ENCODE results near the gene GIT1. TPM values are rescaled to one million over a fixed set of nuclear protein-coding genes. Genes with fewer than 3 reads are reported as not detected.

The GIT1 gene
- total RNA-seq, 1 experiment from 2014 or later: 24.2 TPM

- H3K9ac ChIP-seq (ENCODE audit: low read length): no peak overlapping the region
- H3K27ac ChIP-seq (ENCODE audit: low read length): no peak overlapping the region
- H3K27me3 ChIP-seq (ENCODE audit: low read length): no peaks in the 10 kb centered on the region
- H3K9me3 ChIP-seq (ENCODE audit: low read length): no peaks in the 10 kb centered on the region
- ChIA-PET POLR2A (ENCODE audit: unreplicated experiment) (no interaction called here), CTCF (no interaction called here)
- DNase-seq (no peak), ATAC-seq (no peak)
- H3K4me3 ChIP-seq (ENCODE audit: low read length): no peak overlapping the region
- no peak overlapping the region for H3K4me2 ChIP-seq (ENCODE audit: low read length)
- intact Hi-C loops (cut with micrococcal nuclease): no loop called here
- H2AFZ ChIP-seq (ENCODE audit: low read length): no peak overlapping the region
- BruUV-seq (replicated peaks): no TSS peak
- H3K9me2 ChIP-seq (replicated peaks; ENCODE audit: low read length): no peaks in the 10 kb centered on the region
- TF ChIP-seq CTCF (conservative IDR thresholded peaks at IDR 0.05; ENCODE audit: low read depth, low read length) (peak; percentile 34; the same call in 1 of the 2 replicates), EZH2 (IDR thresholded peaks at IDR 0.05; ENCODE audit: low read length, unreplicated experiment) (no peak)
- peaks cover 40% of the 10 kb centered on the region for H3K79me2 ChIP-seq (ENCODE audit: low read length)
- H3K4me1 ChIP-seq (ENCODE audit: insufficient read depth, low read length): peaks cover 13% of the 10 kb centered on the region
- no peaks in the 10 kb centered on the region for H3F3A ChIP-seq (ENCODE audit: low read length, unreplicated experiment)
- no peaks in the 10 kb centered on the region for H3K36me3 ChIP-seq (ENCODE audit: low read depth, low read length)
- H4K20me1 ChIP-seq (ENCODE audit: low read length): no peaks in the 10 kb centered on the region
Observed at GRCh38 chr17:29585080-29585751, 4.2 kb downstream of the GIT1 start.

GRCh38 chr17:29584452-29585079 lies 4.9 kb downstream of the GIT1 start:
- no peak overlapping the region for H2AFZ ChIP-seq (ENCODE audit: low read length)
- H3F3A ChIP-seq (ENCODE audit: low read length, unreplicated experiment): no peaks in the 10 kb centered on the region
- CTCF ChIA-PET: no interaction called here
- H3K4me2 ChIP-seq (ENCODE audit: low read length): no peak overlapping the region
- no TSS peak for BruUV-seq (replicated peaks)
- no peaks in the 10 kb centered on the region for H3K27me3 ChIP-seq (ENCODE audit: low read length)
- DNase-seq: no peak
- intact Hi-C loops (cut with micrococcal nuclease): no loop called here
- POLR2A ChIA-PET (ENCODE audit: unreplicated experiment): no interaction called here
- peaks cover 8% of the 10 kb centered on the region for H3K4me1 ChIP-seq (ENCODE audit: insufficient read depth, low read length)
- TF ChIP-seq CTCF (conservative IDR thresholded peaks at IDR 0.05; ENCODE audit: low read depth, low read length) (no peak), EZH2 (IDR thresholded peaks at IDR 0.05; ENCODE audit: low read length, unreplicated experiment) (no peak), EZH2phosphoT487 (IDR thresholded peaks at IDR 0.05; ENCODE audit: borderline replicate concordance, low read length) (no peak)
- no peak for ATAC-seq
- H3K4me3 ChIP-seq (ENCODE audit: low read length): no peak overlapping the region
- H3K9ac ChIP-seq (ENCODE audit: low read length): no peak overlapping the region
- H3K27ac ChIP-seq (ENCODE audit: low read length): no peak overlapping the region
- H3K79me2 ChIP-seq (ENCODE audit: low read length): peaks cover 40% of the 10 kb centered on the region
- no peaks in the 10 kb centered on the region for H3K36me3 ChIP-seq (ENCODE audit: low read depth, low read length)
- H3K9me3 ChIP-seq (ENCODE audit: low read length): no peaks in the 10 kb centered on the region
- no peaks in the 10 kb centered on the region for H4K20me1 ChIP-seq (ENCODE audit: low read length)
- H3K9me2 ChIP-seq (replicated peaks; ENCODE audit: low read length): no peaks in the 10 kb centered on the region
